Astrocyte of the cerebellum (primary cell): ENCODE results near the gene GBP7.

Source experiments
- DNase-seq: peaks from one replicate; pipeline ENCODE4 v3.0.0-alpha.2; 2011; ENCODE audit warnings: low read depth
- H3K4me3 ChIP-seq: 2 replicates; pipeline ENCODE4 v1.5.1; 2011; ENCODE audit warnings: mild to moderate bottlenecking, low read depth, low read length, moderate library complexity
- in situ Hi-C: cut with HindIII; loops from 2 replicates; pipeline ENCODE4 v1.10.0; 2017; ENCODE audit warnings: low sequenced_read_pairs
- TF ChIP-seq, protein P1 (sequence below): IDR thresholded peaks from 2 replicates; pipeline ENCODE4 v1.5.1; 2012; ENCODE audit warnings: low read length, low read depth, moderate library complexity, mild to moderate bottlenecking; ENCODE audit errors: missing control alignments

The GBP7 gene

DNA sequence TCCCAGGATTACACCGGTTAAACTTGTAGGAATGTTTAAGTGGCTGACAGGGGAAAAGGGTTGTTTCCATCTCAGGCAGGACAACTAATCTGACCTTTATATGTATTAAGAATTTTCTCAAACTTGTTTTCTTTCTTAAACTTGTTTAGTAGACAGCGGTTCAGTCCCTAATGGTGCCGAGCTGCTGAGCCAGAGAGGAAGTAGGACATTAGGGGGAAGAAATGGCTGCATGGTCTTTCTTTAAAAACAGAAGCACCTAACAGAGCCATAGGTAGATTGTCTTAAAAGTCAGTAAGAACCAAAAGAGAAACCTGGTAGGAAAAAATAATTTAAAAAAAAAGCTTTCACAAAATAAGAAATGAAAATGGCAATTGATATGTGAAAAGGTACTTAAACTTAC is 19.7 kb upstream of the GBP7 start:
- DNase-seq, result no peak
- in situ Hi-C loops, result no loop called here
- TF ChIP-seq, protein P1, sequence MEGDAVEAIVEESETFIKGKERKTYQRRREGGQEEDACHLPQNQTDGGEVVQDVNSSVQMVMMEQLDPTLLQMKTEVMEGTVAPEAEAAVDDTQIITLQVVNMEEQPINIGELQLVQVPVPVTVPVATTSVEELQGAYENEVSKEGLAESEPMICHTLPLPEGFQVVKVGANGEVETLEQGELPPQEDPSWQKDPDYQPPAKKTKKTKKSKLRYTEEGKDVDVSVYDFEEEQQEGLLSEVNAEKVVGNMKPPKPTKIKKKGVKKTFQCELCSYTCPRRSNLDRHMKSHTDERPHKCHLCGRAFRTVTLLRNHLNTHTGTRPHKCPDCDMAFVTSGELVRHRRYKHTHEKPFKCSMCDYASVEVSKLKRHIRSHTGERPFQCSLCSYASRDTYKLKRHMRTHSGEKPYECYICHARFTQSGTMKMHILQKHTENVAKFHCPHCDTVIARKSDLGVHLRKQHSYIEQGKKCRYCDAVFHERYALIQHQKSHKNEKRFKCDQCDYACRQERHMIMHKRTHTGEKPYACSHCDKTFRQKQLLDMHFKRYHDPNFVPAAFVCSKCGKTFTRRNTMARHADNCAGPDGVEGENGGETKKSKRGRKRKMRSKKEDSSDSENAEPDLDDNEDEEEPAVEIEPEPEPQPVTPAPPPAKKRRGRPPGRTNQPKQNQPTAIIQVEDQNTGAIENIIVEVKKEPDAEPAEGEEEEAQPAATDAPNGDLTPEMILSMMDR, result no peak
- no peak overlapping the region for H3K4me3 ChIP-seq

DNA sequence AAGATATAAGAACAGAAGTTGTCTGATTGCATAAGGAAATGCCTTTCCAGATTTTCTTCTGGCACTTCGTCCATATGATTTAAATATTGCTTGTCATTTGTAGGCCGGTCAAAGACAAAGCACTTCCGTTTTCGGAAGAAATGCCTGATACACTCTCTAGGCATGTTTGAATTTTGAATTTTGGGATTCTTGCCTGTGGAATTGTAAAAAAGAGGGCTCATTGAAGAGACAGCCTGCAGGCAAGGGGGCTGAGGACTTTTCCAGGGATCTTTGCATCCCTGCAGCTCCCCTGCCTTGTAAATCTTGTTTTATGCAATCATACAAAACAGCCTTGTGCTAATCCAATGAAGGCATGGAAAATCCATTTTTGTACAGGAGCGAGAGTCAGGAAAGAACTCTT is 15.5 kb upstream of the GBP7 start:
- no peak overlapping the region for H3K4me3 ChIP-seq
- no peak for DNase-seq
- TF ChIP-seq, protein P1, result no peak
- in situ Hi-C loops, result loop anchor here (5.0 kb wide), 1 partner anchor 91 kb away; no protein-coding TSS in a partner anchor

DNA sequence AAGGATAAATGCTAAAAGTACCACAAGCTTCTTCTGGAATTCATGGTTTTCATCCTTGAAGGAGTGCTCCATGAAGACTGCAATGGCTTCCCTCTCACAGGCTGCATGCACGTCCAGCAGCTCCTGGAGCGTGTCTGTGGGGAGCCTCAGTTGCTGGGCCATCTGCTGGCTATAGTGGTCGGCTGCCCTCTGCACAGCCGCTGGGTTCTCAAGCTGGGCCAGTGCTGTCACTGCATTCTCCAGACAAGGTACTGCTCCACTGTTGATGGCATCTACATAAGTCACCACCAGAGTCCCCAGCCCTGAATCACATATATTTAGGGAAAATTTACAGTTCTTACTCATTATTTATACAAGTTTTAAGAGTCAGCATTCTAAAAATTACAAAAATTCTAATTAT is 14.2 kb upstream of the GBP7 start:
- in situ Hi-C loops, result loop anchor here (5.0 kb wide), 1 partner anchor 92 kb away; no protein-coding TSS in a partner anchor

DNA sequence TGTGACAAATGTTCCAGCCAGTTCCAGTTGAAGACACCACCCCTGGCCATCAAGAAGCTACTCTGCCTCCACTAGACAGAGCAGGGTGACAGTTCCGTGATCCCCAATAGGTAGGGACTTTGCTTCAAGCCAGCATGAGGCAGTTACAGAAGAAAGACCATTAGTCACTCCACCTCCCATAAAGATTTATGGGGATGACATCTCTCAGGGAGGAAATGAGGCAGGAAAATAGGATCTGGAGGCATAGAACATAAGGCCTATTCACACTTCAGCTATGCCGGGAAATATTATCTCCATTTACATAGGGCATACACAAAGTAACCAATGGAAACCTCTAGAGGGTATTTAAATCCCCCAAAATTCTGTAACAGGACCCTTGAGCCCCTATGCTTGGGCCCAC is 3.5 kb upstream of the GBP7 start:
- no peak overlapping the region for H3K4me3 ChIP-seq
- no peak for DNase-seq
- TF ChIP-seq, protein P1, result no peak
- in situ Hi-C loops, result no loop called here

More for the DNA sequence above, 14.2 kb upstream of the GBP7 start:
- TF ChIP-seq, protein P1, result no peak
- DNase-seq, result no peak
- no peak overlapping the region for H3K4me3 ChIP-seq

DNA sequence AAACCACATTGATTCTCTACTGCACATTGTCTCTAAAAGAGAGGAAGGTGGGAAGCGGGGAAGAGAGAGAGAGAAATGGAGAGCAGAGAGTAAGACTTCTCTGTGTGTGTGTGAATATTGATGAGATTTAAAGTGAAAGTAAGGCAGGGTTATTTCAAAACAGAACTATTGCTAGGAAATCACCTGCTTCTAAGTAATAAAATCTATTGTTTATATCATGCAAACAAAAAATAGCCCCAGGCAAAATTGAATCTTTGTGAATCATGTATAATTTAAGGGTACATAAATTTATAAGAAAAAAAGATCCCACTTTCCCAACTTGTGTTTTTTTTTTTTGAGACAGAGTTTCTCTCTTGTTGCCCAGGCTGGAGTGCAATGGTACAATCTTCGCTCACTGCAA is 1.2 kb upstream of the GBP7 start:
- TF ChIP-seq, protein P1, result no peak
- H3K4me3 ChIP-seq, result no peak overlapping the region
- in situ Hi-C loops, result no loop called here
- DNase-seq, result no peak

DNA sequence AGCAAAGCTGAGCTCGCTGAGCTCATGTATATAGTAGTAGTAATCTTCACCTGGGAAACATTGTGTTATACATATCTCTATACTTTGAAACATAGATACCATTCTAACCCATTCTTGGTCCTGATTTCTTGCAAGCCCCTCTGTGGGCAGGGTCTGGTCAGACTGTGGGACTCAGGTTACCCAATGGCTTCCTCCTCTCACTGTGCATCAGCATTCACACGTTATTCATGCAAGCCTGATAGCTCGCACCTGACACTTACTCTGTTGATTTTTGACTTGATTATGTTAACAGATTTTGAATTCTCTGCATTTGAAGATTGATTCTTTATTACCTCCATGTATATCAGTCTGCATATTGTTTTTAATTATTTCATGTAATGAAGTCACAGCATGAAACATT is 1.3 kb downstream of the GBP7 start:
- TF ChIP-seq, protein P1, result no peak
- DNase-seq, result no peak
- in situ Hi-C loops, result no loop called here
- no peak overlapping the region for H3K4me3 ChIP-seq
